Activated gamma-delta T cell treated with anti-CD3 and anti-CD28 coated beads, Interleukin-2, amount 50 U/mL, for 16 hours (primary cell): ENCODE results near the gene NECTIN3.

Experiments used
- DNase-seq: peaks from one replicate; pipeline ENCODE4 v3.0.0-alpha.2; 2020; ENCODE audit warnings: low read depth

The NECTIN3 gene

GRCh38 chr3:111081008-111081545 is 9.5 kb downstream of the NECTIN3 start:
- no peak for DNase-seq

DNA sequence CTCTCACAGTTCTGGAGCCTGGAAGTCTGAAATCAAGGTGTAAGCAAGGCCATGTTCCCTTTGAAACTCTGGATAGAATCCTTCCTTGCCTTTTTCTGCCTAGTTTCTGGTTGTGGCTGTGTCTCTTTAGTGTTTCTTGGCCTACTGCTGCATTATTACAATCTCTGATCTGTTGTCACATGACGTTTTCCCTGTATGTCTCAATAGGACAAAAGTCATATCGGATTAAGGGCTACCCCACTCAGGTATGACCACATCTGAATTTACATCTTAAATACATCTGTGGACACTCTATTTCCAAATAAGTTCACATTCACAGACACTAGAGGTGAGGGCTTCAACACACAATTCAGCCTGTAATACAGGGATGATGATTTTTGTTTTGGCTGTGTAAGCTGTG is 13.3 kb downstream of the NECTIN3 start:
- DNase-seq, result no peak

- no peak for DNase-seq
Observed at GRCh38 chr3:111087924-111088469, 16.4 kb downstream of the NECTIN3 start.

GRCh38 chr3:111096487-111097209 is 25.0 kb downstream of the NECTIN3 start:
- DNase-seq, result no peak

DNA sequence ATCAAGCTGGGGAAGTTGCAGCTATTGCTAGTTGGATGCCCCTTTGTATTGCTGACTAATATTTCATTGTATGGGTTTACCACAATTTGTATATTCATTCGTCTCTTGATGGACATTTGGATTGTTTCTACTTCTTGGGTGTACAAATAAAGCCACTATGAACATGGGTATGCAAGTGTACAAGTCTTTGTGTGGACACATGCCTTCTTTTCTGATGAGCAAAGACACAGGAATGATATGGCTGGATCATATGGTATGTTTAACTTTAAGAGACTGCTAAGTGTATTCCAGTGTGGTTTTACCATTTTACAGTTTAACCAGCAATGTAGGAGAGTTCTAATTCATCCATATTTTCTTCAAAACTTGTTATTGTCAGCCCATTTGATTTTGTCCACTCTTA is 32.2 kb downstream of the NECTIN3 start:
- DNase-seq, result no peak

GRCh38 chr3:111106993-111107661 is 35.5 kb downstream of the NECTIN3 start:
- no peak for DNase-seq

GRCh38 chr3:111107662-111108035 is 36.0 kb downstream of the NECTIN3 start:
- DNase-seq, result no peak

GRCh38 chr3:111112913-111113312 is 41.3 kb downstream of the NECTIN3 start:
- DNase-seq, result no peak

DNA sequence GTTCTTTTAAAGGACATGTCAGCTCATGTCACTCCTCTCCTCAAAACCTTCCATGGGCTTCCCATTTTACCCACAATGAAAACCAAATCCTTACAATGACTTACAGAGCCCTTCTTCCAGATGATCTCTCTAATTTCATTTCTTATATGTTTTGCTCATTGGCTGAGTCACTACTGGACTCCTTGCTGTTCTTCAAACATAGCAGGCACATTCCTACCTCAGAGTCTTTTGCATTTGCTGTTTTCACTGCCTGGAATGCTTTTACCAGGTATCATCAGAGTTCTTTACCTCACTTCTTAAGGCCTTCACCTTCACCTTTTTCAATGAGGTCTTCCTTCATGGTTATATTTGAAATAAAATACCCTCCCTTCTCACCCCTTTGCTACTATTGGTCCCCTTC is 57.3 kb downstream of the NECTIN3 start:
- no peak for DNase-seq

DNA sequence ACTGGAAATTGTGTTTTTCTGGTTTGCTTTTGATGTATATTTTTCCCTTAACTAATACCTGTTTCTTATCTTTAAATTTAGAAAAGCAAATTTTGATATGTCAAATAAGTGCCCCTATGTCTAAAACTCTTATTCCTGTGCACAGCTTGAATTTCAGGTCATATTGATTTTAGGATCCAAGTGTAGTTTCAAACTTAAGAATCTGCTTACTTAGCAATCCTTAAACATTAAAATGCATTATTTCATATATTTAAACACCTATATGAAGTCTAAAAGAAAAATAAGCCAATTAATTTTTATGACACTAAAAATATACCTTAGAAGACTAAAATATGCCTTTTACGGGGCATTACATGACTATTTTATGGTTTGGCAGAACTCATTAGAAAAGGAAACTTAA is 59.2 kb downstream of the NECTIN3 start:
- DNase-seq, result no peak

GRCh38 chr3:111134302-111134701 is 62.7 kb downstream of the NECTIN3 start:
- DNase-seq, result no peak

- no peak for DNase-seq
Observed at GRCh38 chr3:111151438-111151837, 79.8 kb downstream of the NECTIN3 start.

GRCh38 chr3:111152496-111152895 is 80.9 kb downstream of the NECTIN3 start:
- DNase-seq, result no peak

DNA sequence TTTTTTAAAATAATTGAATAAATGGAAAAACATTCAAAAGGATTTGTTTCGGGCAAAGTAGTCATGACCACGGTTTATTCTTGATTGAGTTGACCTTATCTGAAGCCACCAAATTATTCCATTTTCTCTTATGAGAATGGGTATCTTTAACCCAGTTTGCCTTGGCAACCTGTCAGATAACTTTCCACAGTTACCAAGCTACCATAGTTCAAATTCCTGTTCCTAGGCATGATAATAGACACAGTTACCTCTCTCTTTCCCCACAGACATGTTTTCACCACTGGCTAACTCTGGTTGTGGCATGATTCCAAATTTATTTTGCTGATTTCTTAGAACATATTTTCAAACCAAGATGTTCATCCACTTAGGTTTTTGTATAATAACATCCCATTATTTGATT is 84.9 kb downstream of the NECTIN3 start:
- DNase-seq, result no peak

GRCh38 chr3:111159391-111159790 is 87.8 kb downstream of the NECTIN3 start:
- DNase-seq, result no peak

DNA sequence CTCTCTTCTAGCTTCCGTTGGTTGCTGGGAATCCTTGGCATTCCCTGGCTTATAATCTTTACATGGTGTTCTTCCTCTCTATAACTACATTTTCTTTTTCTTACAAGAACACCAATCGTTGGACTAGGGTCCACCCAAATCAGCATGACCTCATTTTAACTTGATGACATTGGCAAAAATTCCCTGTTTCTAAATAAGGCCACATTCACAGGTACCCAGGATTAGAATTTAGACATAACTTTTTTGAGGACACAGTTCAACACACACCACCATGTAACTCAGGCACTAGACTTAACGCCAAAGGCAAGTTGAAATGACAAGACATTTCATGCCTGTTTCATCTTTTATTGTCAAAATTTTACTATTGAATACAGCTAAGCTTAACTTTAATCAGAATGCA is 93.0 kb downstream of the NECTIN3 start:
- no peak for DNase-seq

DNA sequence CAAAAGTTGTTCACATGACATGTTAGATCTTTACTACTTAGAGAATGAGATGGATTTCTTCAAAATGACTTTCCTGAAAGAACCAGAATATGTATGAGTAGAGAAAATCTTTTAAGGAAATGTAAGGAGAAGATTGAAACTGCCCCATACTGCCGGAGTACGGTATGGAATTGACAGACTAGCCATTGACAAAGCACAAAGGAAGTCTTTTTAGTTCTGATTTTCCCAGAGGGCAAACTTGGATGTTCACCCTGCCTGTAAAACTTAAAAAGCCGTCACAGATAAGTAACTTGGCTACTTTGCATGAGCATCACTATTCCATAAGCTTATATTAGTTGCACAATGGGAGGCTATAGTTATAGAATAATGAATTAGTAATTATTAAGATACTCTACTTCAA is 93.8 kb downstream of the NECTIN3 start:
- DNase-seq, result no peak

DNA sequence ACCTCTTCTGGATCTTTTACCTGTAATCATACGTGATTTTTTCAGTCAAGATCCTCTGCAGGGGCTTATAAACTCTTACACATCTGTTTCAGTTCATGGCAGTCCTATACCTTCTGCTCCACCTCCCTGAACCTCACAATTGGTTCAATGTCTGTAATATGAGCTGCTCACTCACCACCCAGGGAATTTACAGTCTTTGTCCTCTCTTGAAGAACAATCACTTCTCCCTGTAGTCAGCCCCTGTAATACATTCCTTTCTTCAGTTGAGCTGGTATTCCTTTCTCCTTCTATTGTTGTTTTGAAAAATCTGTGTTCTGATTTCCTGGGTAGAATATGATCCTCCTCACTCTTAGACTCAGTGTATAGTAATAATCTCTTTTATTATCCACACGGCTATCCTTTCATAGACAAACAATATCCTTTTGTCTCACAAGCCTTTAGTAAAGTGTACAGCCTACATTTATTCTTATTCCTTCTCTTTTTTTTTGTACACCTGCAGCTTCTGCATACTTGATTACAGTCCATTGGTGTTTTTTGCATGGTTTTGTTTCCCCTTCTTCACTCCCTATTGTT is 101.8 kb downstream of the NECTIN3 start:
- no peak for DNase-seq

- DNase-seq, result no peak
Observed at GRCh38 chr3:111173906-111174305, 102.3 kb downstream of the NECTIN3 start.

DNA sequence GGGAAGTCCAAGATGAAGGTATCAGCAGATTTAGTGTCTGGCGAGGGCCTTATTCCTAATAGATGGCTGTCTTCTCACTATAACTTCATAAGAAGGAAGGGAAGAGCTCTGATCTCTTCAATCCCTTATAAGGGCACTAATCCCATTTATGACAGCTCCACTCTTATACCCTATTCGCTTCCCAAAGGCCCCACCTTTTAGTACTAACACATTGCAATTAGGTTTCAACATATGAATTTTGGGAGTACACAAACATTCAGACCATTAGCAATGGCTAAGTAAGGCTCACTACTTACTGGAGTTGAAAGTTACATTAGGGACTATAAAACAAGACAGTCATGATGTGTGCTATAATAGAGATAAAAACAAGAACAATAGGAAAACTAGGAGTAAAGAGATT is 118.9 kb downstream of the NECTIN3 start:
- DNase-seq, result no peak

- no peak for DNase-seq
Observed at GRCh38 chr3:111193472-111193871, 121.9 kb downstream of the NECTIN3 start.

GRCh38 chr3:111194048-111194447 is 122.4 kb downstream of the NECTIN3 start:
- DNase-seq, result no peak

DNA sequence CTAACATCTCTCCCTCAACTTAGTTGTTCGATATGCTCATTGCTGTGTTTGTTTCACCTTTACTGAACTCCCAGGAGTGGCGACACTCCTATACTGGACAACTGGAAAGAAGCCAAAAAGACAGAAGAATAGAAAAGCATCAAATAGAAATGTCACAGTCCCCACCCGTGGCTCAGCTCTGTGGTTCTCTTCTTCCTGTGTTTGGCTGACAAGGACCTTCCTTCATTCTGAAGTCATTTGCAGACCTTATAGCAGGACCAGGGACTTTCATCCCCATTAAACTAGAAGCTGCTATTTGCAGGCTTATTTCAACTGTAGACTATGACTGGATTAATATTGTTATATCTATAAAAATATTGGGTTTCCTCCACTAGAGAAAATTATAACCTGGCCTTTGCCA is 125.9 kb downstream of the NECTIN3 start:
- no peak for DNase-seq
